ENCODE measurements around the gene NPEPPS. TPM values are rescaled to one million over a fixed set of nuclear protein-coding genes. Genes with fewer than 3 reads are reported as not detected.

Gene NPEPPS
- total and polyA plus RNA-seq, 2 of the 13 experiments (the other 11 are each of a cell fraction or from before 2014, with no cell fraction given): 53.5 to 127 TPM

- Histone ChIP-seq H3K4me2 (ENCODE audit: low read depth, low read length) (no peak overlapping the region), H4K20me1 (ENCODE audit: insufficient read depth, low read length) (no peaks in the 10 kb centered on the region), H3K4me1 (ENCODE audit: insufficient read depth, low read length) (peaks cover 7% of the 10 kb centered on the region; the same call in 1 of the 2 replicates), H3K27me3 (ENCODE audit: control insufficient read depth in 1 of 2, insufficient read depth in 2 of 2, low read length in 2 of 2) (no peaks in the 10 kb centered on the region), H3K36me3 (replicated peaks in 1 of 2; ENCODE audit: control insufficient read depth in 1 of 2, insufficient read depth in 2 of 2, low read length in 2 of 2) (peaks cover 10 to 36% of the 10 kb centered on the region in 2 experiments), H3K9ac (ENCODE audit: insufficient read depth, low read depth, low read length) (no peak overlapping the region), H2AFZ (ENCODE audit: low read length) (no peak overlapping the region), H3K79me2 (ENCODE audit: insufficient read depth, low read length) (no peaks in the 10 kb centered on the region), H3K4me3 (replicated peaks in 1 of 3; ENCODE audit: insufficient read depth in 1 of 3, low read depth in 2 of 3, low read length in 3 of 3) (no peak overlapping the region), H3K27ac (ENCODE audit: extremely low read length, insufficient read depth, low read length) (no peak overlapping the region), H3K9me3 (ENCODE audit: low read length) (no peaks in the 10 kb centered on the region)
- ATAC-seq: no peak
- POLR2A ChIA-PET: interaction anchor here (1.2 kb wide), 1 partner anchor 27 kb away, joined by 3 read pairs; no protein-coding TSS in a partner anchor
- DNase-seq (ENCODE audit: low spot score): no peak
- CTCF ChIA-PET (ENCODE audit: low intra/inter-chr PET ratio, low total read pairs): no interaction called here
- in situ Hi-C loops (cut with HindIII; ENCODE audit: extremely low pct_ligation_motif_present, low pct_unique_long_range_greater_than_20kb) (loop anchor here (25.0 kb wide), 2 partner anchors 110 to 260 kb away; no protein-coding TSS in a partner anchor), intact Hi-C loops (cut with micrococcal nuclease; ENCODE audit: unreplicated experiment) (no loop called here)
- no TSS peak for BruUV-seq (replicated peaks)
- TF ChIP-seq ZC3H13 (CRISPR knock-in tag; IDR thresholded peaks at IDR 0.05) (no peak), ZNF841 (CRISPR knock-in tag; IDR thresholded peaks at IDR 0.05; ENCODE audit: borderline replicate concordance) (no peak), MXD1 (CRISPR knock-in tag; IDR thresholded peaks at IDR 0.05) (no peak), HNRNPLL (IDR thresholded peaks at IDR 0.05; ENCODE audit: low read depth, low read length, poor library complexity, severe bottlenecking) (no peak), ELF3 (CRISPR knock-in tag; IDR thresholded peaks at IDR 0.05) (no peak), ZNF407 (CRISPR knock-in tag; IDR thresholded peaks at IDR 0.05; ENCODE audit: not compliant biosample characterization) (no peak), POGZ (CRISPR knock-in tag; IDR thresholded peaks at IDR 0.05) (no peak), RERE (CRISPR knock-in tag; IDR thresholded peaks at IDR 0.05; ENCODE audit: low read depth) (no peak), SUZ12 (IDR thresholded peaks at IDR 0.05; ENCODE audit: low read depth, low read length) (no peak), REXO4 (CRISPR knock-in tag; IDR thresholded peaks at IDR 0.05; ENCODE audit: borderline replicate concordance) (no peak)
- WGBS (ENCODE audit: low lambda C conversion rate): 97% methylated on average over 2 of the region's 2 CpGs
- FAIRE-seq: no peak
Observed at GRCh38 chr17:47622180-47622549, 91.3 kb downstream of the NPEPPS start.
